ENCODE results near the gene CNIH2. TPM values are rescaled to one million over a fixed set of nuclear protein-coding genes. Genes with fewer than 3 reads are reported as not detected.

Gene CNIH2
- total and polyA plus RNA-seq, 2 of the 13 experiments (the other 11 are each of a cell fraction or from before 2014, with no cell fraction given) = 0.60 to 0.69 TPM

GRCh38 chr11:66247801-66248200 lies 30.2 kb upstream of the CNIH2 start:
- Histone ChIP-seq H3K4me1 (ENCODE audit: insufficient read depth, low read length) (no peaks in the 10 kb centered on the region), H3K27ac (ENCODE audit: extremely low read length, insufficient read depth, low read length) (no peak overlapping the region), H3K9ac (ENCODE audit: insufficient read depth, low read depth, low read length) (no peak overlapping the region), H3K27me3 (ENCODE audit: control insufficient read depth in 1 of 2, insufficient read depth in 2 of 2, low read length in 2 of 2) (no peaks in the 10 kb centered on the region), H4K20me1 (ENCODE audit: insufficient read depth, low read length) (no peaks in the 10 kb centered on the region), H3K9me3 (ENCODE audit: low read length) (no peaks in the 10 kb centered on the region), H3K4me3 (replicated peaks in 1 of 3; ENCODE audit: insufficient read depth in 1 of 3, low read depth in 2 of 3, low read length in 3 of 3) (no peak overlapping the region), H2AFZ (ENCODE audit: low read length) (no peak overlapping the region), H3K79me2 (ENCODE audit: insufficient read depth, low read length) (no peaks in the 10 kb centered on the region), H3K36me3 (replicated peaks in 1 of 2; ENCODE audit: control insufficient read depth in 1 of 2, insufficient read depth in 2 of 2, low read length in 2 of 2) (no peaks in the 10 kb centered on the region; a peak in 1 of 5 replicates), H3K4me2 (ENCODE audit: low read depth, low read length) (no peak overlapping the region)
- no peak for FAIRE-seq
- CTCF ChIA-PET (ENCODE audit: low intra/inter-chr PET ratio, low total read pairs) = no interaction called here
- BruUV-seq (replicated peaks) = no TSS peak
- WGBS (ENCODE audit: low lambda C conversion rate) = 92% methylated on average over 3 of the region's 3 CpGs
- no peak for ATAC-seq
- POLR2A ChIA-PET = no interaction called here
- DNase-seq (ENCODE audit: low spot score) = no peak
- intact Hi-C loops (cut with micrococcal nuclease; ENCODE audit: unreplicated experiment) (no loop called here), in situ Hi-C loops (cut with HindIII; ENCODE audit: extremely low pct_ligation_motif_present, low pct_unique_long_range_greater_than_20kb) (no loop called here)
- TF ChIP-seq ZXDC (CRISPR knock-in tag; IDR thresholded peaks at IDR 0.05) (no peak), MAFK (conservative IDR thresholded peaks at IDR 0.05 in 1 of 2, IDR thresholded peaks at IDR 0.05 in 1 of 2; ENCODE audit: low read length in 2 of 2) (peak in 1 of 2 experiments; percentile 17; a peak in 1 of 4 replicates)

- intact Hi-C loops (cut with micrococcal nuclease; ENCODE audit: unreplicated experiment) (no loop called here), in situ Hi-C loops (cut with HindIII; ENCODE audit: extremely low pct_ligation_motif_present, low pct_unique_long_range_greater_than_20kb) (no loop called here)
- DNase-seq (ENCODE audit: low spot score) (no peak), ATAC-seq (no peak), FAIRE-seq (no peak)
- Histone ChIP-seq H3K27me3 (ENCODE audit: control insufficient read depth in 1 of 2, insufficient read depth in 2 of 2, low read length in 2 of 2) (no peaks in the 10 kb centered on the region), H3K9ac (ENCODE audit: insufficient read depth, low read depth, low read length) (no peak overlapping the region), H3K27ac (ENCODE audit: extremely low read length, insufficient read depth, low read length) (no peak overlapping the region), H3K4me2 (ENCODE audit: low read depth, low read length) (no peak overlapping the region), H3K36me3 (replicated peaks in 1 of 2; ENCODE audit: control insufficient read depth in 1 of 2, insufficient read depth in 2 of 2, low read length in 2 of 2) (no peaks in the 10 kb centered on the region), H3K4me3 (replicated peaks in 1 of 3; ENCODE audit: insufficient read depth in 1 of 3, low read depth in 2 of 3, low read length in 3 of 3) (no peak overlapping the region), H3K9me3 (ENCODE audit: low read length) (no peaks in the 10 kb centered on the region), H3K4me1 (ENCODE audit: insufficient read depth, low read length) (no peaks in the 10 kb centered on the region), H4K20me1 (ENCODE audit: insufficient read depth, low read length) (no peaks in the 10 kb centered on the region), H3K79me2 (ENCODE audit: insufficient read depth, low read length) (no peaks in the 10 kb centered on the region), H2AFZ (ENCODE audit: low read length) (no peak overlapping the region)
- 79% methylated on average over 6 of the region's 6 CpGs for WGBS (ENCODE audit: low lambda C conversion rate)
- BruUV-seq (replicated peaks) = no TSS peak
- ChIA-PET POLR2A (no interaction called here), CTCF (ENCODE audit: low intra/inter-chr PET ratio, low total read pairs) (no interaction called here)
- peak; percentile 88 to 91 for TF ChIP-seq MAFK (conservative IDR thresholded peaks at IDR 0.05 in 1 of 2, IDR thresholded peaks at IDR 0.05 in 1 of 2; ENCODE audit: low read length in 2 of 2)
- TF ChIP-seq MAFF (IDR thresholded peaks at IDR 0.05; ENCODE audit: low read depth, low read length) = peak; percentile 88
- no peak for TF ChIP-seq POLR2A (IDR thresholded peaks at IDR 0.05; ENCODE audit: insufficient read depth in 1 of 2, low read depth in 2 of 2, low read length in 2 of 2)
Observed at GRCh38 chr11:66248903-66249302, 29.1 kb upstream of the CNIH2 start.

Data from HepG2 (cell line).